GM12873 (cell line): ENCODE results near the gene HINT3.
A peak's percentile ranks its signal among the peaks of the same experiment; 100 is the strongest.

Experiments
- TF ChIP-seq, protein P1 (sequence below): IDR thresholded peaks from 2 replicates; pipeline ENCODE4 v1.5.1; 2012; ENCODE audit warnings: low read depth, mild to moderate bottlenecking, moderate library complexity, low read length, control low read depth; ENCODE audit not compliant: insufficient read depth; ENCODE audit errors: missing control alignments

HINT3 gene

GRCh38 chr6:125956506-125957390 is at the start of gene HINT3:
HINT3 (plus strand) TSS chr6:125956770; CDS start chr6:125956978, 208 bp downstream.
- TF ChIP-seq, protein P1, sequence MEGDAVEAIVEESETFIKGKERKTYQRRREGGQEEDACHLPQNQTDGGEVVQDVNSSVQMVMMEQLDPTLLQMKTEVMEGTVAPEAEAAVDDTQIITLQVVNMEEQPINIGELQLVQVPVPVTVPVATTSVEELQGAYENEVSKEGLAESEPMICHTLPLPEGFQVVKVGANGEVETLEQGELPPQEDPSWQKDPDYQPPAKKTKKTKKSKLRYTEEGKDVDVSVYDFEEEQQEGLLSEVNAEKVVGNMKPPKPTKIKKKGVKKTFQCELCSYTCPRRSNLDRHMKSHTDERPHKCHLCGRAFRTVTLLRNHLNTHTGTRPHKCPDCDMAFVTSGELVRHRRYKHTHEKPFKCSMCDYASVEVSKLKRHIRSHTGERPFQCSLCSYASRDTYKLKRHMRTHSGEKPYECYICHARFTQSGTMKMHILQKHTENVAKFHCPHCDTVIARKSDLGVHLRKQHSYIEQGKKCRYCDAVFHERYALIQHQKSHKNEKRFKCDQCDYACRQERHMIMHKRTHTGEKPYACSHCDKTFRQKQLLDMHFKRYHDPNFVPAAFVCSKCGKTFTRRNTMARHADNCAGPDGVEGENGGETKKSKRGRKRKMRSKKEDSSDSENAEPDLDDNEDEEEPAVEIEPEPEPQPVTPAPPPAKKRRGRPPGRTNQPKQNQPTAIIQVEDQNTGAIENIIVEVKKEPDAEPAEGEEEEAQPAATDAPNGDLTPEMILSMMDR, result peak; percentile 98

DNA sequence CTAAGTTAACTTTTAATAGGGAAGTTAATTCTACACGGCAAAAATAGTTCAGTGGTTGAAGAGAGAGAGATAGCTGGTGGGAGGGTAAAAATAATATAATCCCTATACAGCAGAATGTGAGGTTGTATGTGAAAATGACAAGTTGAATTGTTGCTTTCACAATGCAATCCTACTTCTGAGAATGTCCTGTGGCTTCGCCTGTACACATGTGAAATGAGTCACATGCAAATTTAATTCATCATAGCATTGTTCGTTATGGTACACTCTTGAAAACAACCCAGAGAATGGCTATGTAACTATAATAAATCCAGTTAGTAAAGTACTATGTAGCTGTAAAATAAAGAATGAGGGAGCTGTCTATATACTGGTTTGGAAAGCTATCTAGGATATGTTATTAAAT is 46.0 kb upstream of the HINT3 start:
- TF ChIP-seq, protein P1, result no peak

- TF ChIP-seq, protein P1, result no peak
Observed at GRCh38 chr6:125913145-125913544, 43.4 kb upstream of the HINT3 start.

GRCh38 chr6:125913864-125914351 is 42.7 kb upstream of the HINT3 start:
- TF ChIP-seq, protein P1, result no peak

- TF ChIP-seq, protein P1, result no peak
Observed at GRCh38 chr6:125918230-125918629, 38.3 kb upstream of the HINT3 start.

DNA sequence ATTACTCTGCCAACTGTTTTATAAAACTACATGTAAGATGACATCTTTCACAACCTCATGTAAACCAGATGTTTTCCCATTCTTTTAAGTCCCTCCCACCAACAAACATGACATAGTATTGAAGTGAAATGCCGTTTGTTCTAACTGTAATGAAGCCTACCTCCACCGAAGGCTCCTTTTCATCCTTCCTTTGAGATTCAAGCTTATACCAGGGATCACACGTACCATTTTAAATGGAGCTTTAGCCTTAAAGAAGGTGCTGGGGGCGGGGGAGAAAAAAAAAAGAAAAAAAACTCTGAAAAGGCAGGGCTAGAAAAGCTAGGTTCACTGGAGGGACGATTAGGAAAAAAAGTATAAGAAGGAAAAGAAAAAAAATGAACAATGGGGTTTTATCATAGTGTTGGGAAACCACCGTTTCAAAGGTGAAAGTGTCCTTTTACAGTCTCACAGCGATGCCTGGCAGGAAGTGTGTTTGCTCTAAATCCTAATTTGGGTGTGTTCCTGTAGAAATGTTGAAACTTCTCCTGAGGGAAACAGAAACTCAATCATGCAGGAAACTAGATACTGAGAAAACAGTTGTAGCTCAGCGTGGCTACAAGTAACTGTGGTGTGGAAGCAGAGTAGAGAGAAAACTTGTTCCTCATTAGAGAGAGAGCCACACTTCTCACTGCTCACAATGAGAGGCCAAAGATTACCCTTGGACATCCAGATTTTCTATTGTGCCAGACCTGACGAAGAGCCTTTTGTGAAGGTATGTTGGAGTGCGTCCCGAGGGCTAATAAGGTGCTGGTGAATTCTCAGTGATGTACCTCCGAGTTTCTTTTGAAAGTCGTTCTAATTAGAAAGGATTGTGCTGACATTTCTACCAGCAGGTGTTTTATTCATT is 37.6 kb upstream of the HINT3 start:
- TF ChIP-seq, protein P1, result no peak

GRCh38 chr6:125919618-125920017 is 37.0 kb upstream of the HINT3 start:
- TF ChIP-seq, protein P1, result no peak
